HG02885 (cell line): Measurements from ENCODE around the gene PBX2.
"Not testable (repeated sequence)": the region's sequence is repeated elsewhere in the genome, so short reads cannot be mapped to it uniquely, and the experiment has no call there.

Experiments
- ATAC-seq: cut with Tn5 transposase; IDR thresholded peaks from one replicate; pipeline ENCODE4 v1.9.1; 2021; ENCODE audit warnings: mild to moderate bottlenecking; ENCODE audit not compliant: unreplicated experiment, poor library complexity

PBX2 gene

GRCh38 chr6:32190054-32190851, at the start of gene PBX2:
TSS of gene PBX2 (minus strand) at chr6:32190202. CDS start at chr6:32189915, 287 bp downstream.
- peak; percentile 63 for ATAC-seq

GRCh38 chr6:32239462-32239861, 49.5 kb upstream of the PBX2 start:
- no peak for ATAC-seq

- no peak for ATAC-seq
Measured at GRCh38 chr6:32234934-32235333, 44.9 kb upstream of the PBX2 start.

GRCh38 chr6:32226434-32226833, 36.4 kb upstream of the PBX2 start:
- no peak for ATAC-seq

DNA sequence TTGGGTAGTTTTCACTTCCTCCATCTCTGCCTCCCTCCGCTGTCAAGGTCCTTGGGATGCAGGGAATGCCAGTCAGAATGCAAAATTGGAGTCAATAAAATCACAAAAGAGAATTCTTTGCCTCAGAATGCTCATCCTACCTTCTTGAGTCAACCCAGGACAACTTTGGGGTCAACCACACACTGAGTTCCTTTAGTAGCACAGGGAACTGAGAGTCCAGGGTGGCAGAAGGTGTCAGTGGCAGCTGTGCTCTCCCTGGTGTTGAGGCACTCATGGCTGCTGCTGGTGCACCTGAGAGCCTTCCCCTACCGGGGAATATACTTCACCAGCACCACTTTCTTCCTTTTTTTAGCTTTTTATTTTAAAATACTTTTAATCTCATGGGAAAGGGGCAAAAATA, 34.7 kb upstream of the PBX2 start:
- no peak for ATAC-seq

DNA sequence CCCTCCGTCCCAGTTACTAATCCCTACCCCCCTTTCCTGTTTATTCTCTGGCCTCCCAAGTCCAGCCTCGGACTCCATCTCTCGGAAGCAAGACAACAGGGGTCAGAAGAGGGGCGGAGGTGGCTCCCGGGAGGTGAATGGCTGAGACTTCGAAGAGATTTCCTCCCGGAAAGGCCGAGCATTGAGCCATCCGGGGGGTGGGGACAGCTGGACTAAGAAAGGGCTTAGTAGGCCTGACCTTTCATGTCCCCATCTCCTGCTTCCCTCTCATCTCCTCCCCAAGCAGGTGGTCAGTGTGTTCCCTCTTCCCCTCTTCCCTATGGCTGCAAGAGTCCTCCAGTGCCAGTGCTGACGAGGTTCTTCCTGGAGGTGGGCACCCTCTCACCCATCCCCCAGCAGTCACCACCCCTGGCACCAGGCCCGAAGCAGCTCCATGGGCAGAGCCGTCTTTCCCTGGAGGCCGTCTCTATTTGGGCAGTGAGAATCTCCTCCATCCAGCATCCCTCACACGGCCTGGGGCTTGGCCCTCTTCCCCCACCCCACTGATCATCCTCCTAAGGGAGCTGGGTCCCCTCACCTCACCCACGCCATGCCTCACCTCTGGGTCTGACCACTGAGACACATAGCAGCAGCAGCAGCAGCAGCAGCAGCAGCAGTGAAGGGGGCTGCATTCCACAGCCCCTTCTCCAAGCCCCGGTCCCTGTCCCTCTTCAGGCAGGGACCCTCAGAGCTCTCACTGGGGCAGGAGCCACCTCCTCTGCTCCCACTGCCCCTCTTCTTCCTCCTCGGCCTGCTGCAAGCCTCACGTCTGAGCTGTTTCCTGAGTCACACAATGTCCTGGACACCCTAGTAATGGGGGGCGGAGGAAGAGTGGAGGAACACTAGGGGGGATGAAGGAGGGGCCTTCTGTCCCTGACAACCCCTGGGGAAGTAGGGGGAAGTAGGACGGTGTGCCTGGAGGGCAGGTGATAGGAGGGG, 33.5 kb upstream of the PBX2 start, which contains the start of gene NOTCH4:
NOTCH4 (minus strand) TSS at position 810 of the 978 bp plus-strand sequence; CDS start at position 671, 139 bp downstream.
- ATAC-seq, result no peak

DNA sequence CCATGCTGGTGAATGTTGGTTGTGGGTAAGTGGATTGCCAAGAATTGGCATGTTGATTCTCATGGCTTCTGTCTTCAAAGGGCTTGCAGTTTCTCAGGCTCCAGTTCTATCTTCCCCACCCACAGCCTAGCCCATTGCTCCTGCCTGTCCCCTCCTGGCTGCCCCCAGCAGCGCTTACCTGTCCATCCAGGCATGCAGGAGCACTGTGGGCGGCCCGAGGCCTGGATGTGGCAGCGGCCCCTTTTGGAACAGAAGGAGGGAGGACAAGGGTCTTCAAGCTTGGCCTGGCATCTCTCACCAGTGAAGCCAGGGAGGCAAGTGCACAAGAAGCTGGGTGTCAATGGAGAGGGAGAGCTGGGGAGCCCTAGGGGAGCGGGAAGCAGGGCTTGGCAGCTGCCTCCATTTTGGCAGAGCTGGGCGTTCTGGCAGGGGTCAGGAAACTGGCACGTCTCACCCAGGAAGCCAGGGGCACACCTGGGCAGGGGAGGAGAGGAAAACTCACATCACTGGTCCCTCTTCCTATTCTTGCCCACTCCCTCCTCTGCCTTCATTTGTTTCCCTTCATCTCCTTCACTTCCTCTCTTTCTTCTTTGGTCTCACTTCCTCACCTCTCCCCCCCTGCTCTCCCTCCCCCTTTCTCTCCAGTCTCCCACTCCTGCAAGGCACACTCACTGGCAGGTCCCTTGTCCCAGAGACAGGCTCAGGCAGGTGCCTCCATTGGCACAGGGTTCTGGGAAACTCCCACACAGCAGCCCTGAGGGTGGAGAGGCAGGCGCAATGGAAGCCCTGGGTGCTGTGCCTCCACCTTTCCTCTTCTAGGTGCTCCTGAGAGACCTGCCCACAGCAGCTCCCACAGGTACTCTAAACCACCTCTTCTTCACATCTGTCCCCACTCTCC, 32.6 kb upstream of the PBX2 start:
- ATAC-seq, result no peak

DNA sequence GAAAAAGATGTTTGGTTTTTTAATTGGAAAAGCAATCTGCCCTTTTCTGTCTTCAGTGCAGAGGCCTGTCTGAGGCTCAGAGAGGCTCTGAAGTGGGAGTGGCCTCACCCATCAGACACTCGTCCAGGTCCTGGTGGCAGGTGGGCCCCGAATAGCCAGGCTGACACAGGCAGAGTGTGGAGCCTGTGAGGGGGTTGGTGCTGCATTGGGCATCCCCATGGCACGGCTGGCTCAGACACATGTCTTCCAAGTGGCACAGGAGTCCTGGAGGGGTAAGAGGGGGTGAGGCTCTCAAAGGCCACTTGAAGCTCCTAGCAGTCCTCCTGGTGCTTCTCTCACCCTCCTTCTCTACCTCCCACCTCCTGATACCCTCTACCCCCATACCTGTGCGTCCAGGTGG, 30.0 kb upstream of the PBX2 start:
- ATAC-seq, result no peak

- no peak for ATAC-seq
Measured at GRCh38 chr6:32218167-32218566, 28.2 kb upstream of the PBX2 start.

- ATAC-seq, result no peak
Measured at GRCh38 chr6:32216998-32217397, 27.0 kb upstream of the PBX2 start.

DNA sequence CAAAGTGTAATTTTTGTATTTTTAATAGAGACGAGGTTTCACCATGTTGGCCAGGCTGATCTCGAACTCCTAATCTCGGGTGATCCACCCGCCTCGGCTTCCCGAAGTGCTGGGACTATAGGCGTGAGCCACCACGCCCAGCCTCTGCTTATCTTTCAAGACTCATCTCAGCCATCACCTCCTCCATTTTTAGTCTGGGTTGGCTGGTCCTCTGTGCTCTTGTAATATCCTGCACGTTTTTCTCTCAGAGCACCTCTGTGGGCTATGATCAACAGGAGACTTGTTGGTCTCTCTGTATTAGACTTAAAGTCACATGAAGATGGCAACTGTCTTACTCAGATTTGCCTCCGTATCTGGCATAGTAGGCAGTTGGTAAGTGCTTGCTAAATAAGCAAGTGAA, 26.3 kb upstream of the PBX2 start:
- ATAC-seq, result no peak

DNA sequence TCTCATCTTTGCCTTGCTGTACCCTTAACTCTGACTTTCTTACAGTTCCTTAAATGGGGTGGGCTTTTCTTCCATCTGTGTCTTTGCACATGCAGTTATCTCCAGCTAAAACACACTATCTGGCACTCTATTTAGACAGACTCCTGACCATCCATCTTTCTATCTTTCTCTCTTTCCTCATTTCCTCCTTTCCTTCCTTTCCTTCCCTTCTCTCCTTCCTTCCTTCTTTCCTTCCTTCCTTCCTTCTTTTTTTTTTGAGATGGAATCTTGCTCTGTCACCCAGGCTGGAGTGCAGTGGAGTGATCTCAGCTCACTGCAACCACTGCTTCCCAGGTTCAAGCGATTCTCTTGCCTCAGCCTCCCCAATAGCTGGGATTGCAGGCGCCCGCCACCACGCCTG, 25.6 kb upstream of the PBX2 start:
- no peak for ATAC-seq

DNA sequence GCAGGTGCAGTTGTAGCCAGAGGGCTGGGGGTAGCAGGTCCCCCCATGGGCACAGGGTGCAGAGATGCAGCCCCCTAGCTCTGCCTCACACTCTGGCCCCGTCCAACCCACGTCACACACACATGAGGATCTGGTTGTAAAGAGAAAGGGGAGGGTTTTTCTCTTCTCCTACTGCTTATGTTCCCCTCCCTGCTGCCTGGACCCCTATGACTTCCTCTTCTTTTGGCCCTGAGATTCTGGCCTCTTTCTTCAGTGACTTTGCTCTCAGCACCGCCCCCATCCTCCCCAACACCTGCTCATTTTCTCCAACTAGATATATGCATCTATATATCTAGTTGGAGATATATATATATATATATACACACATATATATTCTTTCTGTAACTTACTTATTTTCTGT, 24.1 kb upstream of the PBX2 start:
- ATAC-seq, result no peak

DNA sequence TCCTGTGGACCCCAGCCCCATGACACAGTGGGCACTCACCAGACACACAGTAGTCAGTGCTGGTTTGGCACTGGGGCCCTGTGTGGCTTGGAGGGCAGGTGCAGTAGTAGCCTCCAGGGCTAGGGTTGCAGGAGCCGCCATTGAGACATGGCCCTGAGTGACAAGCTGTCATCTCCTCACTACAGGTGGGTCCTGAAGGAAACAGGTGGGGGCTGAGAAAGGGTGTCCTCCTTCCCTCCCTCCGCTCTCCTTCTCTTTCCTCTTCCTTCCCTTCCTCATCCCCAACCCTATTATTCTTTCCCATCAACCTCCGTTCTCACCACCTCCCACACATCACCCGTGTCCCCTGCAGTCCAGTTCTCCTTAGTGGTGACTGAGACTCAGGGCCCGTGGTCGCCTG, 23.6 kb upstream of the PBX2 start:
- ATAC-seq, result no peak

DNA sequence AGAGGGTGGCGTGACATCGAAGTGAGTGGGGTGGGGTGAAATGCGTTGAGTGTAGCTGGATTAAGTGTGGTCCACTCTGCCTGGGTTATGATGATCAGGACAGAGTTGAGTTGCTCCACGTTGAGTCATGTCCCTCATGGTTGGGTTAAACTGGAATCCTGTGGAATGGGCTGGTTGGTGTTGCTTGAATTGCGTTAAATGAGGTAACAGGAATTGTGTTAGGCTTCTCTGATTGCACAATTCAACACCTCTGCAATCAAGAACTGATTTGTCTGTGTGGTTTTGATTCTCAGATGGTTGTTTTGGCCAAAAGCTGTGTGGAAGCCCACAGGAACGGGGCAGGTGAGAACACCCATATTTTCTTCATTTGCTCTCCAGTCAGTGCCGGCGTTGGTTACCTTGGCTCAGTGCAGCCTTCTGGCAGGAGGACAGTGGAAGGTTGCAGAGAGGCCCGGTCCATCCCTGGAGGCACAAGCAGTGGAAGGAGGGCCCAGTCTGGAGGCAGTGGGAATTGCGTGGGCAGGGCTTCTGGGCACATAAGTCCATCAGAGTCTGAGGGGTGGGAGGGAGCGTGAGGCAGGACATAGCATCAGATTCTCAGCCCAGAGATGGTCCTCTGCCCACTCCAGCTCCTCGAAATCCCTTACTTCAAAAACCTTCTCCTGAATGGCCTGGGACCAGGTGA, 22.2 kb upstream of the PBX2 start:
- no peak for ATAC-seq

DNA sequence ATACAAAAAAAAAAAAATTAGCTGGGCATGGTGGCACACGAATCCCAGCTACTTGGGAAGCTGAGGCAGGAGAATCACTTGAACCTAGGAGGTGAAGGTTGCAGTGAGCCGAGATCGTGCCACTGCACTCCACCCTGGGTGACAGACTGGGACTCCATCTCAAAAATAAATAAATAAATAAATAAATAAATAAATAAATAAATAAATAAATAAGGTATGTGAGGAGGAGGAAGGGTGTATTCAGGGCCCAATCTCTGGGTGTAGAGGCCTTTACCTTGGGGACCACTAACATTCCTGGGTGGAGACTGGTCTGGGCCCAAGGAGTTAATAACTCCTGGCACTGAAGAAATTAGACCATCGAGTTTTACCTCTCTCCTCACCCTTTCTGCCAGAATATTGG, 21.4 kb upstream of the PBX2 start:
- ATAC-seq, result not testable (repeated sequence)

GRCh38 chr6:32210191-32210601, 20.2 kb upstream of the PBX2 start:
- no peak for ATAC-seq

DNA sequence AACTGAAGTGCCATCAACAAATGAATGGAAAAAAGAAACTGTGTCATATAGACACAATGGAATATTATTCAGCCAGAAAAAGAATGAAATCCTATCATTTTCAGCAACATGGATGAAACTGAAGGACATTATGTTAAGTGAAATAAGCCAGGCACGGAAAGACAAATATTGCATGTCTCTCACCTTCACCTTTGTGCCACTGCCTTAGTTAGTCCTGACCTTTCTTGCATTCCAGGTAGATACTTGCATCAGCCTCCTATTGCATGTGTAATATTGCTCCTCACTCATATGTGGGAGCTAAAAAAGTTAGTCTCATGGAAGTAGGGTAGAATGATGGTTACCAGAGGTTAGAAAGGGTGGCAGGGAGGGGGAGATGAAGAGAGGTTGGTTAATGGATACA, 19.0 kb upstream of the PBX2 start:
- ATAC-seq, result no peak

GRCh38 chr6:32204268-32204715, 14.3 kb upstream of the PBX2 start:
- no peak for ATAC-seq
